Measurements from ENCODE around the gene ZDHHC17.
"Not testable (repeated sequence)": the region's sequence is repeated elsewhere in the genome, so short reads cannot be mapped to it uniquely, and the experiment has no call there.

Gene ZDHHC17

GRCh38 chr12:76763746-76764675 is at the start of gene ZDHHC17:
Gene ZDHHC17 (plus strand): TSS chr12:76764115. CDS start chr12:76764237, 122 bp downstream.
- peak; percentile 97 for DNase-seq

- no peak for DNase-seq
These were observed 49.5 kb upstream of the ZDHHC17 start for GRCh38 chr12:76714415-76714814.

GRCh38 chr12:76714861-76715260 is 49.1 kb upstream of the ZDHHC17 start:
- no peak for DNase-seq

- DNase-seq: no peak
These were observed 48.6 kb upstream of the ZDHHC17 start for GRCh38 chr12:76715332-76715731.

GRCh38 chr12:76717314-76717713 is 46.6 kb upstream of the ZDHHC17 start:
- DNase-seq: no peak

GRCh38 chr12:76719171-76720041 is 44.5 kb upstream of the ZDHHC17 start:
- no peak for DNase-seq

- DNase-seq: no peak
These were observed 43.8 kb upstream of the ZDHHC17 start for GRCh38 chr12:76720068-76720467.

GRCh38 chr12:76726626-76727025 is 37.3 kb upstream of the ZDHHC17 start:
- no peak for DNase-seq

- DNase-seq: not testable (repeated sequence)
These were observed 31.7 kb upstream of the ZDHHC17 start for GRCh38 chr12:76732188-76732587.

- not testable (repeated sequence) for DNase-seq
These were observed 26.2 kb upstream of the ZDHHC17 start for GRCh38 chr12:76737689-76738088.

GRCh38 chr12:76738824-76739579 is 24.9 kb upstream of the ZDHHC17 start:
- DNase-seq: no peak

- DNase-seq: no peak
These were observed 24.0 kb upstream of the ZDHHC17 start for GRCh38 chr12:76739896-76740295.

- no peak for DNase-seq
These were observed 23.4 kb upstream of the ZDHHC17 start for GRCh38 chr12:76740501-76740900.

GRCh38 chr12:76745343-76745742 is 18.6 kb upstream of the ZDHHC17 start:
- DNase-seq: no peak

- peak; percentile 35 for DNase-seq
These were observed 17.4 kb upstream of the ZDHHC17 start for GRCh38 chr12:76746516-76746915.

GRCh38 chr12:76747245-76747644 is 16.7 kb upstream of the ZDHHC17 start:
- DNase-seq: no peak

GRCh38 chr12:76755829-76756379 is 8.0 kb upstream of the ZDHHC17 start:
- no peak for DNase-seq

- no peak for DNase-seq
These were observed 6.2 kb upstream of the ZDHHC17 start for GRCh38 chr12:76757694-76758093.

- DNase-seq: no peak
These were observed 1.3 kb upstream of the ZDHHC17 start for GRCh38 chr12:76762601-76762980.

GRCh38 chr12:76764856-76765255 is 941 bp downstream of the ZDHHC17 start:
- DNase-seq: no peak

- no peak for DNase-seq
These were observed 1.7 kb downstream of the ZDHHC17 start for GRCh38 chr12:76765598-76765997.

- DNase-seq: peak; percentile 32
These were observed 2.2 kb downstream of the ZDHHC17 start for GRCh38 chr12:76766161-76766560.

- peak; percentile 65 for DNase-seq
These were observed 4.7 kb downstream of the ZDHHC17 start for GRCh38 chr12:76768576-76768975.

Data from hematopoietic multipotent progenitor cell treated with erythropoietin and hydrocortisone succinate and interleukin-3 and kit ligand, for 4 days (in vitro differentiated cells).